Keratinocyte (primary cell): ENCODE results near the gene COX5A. TPM values are rescaled to one million over a fixed set of nuclear protein-coding genes. Genes with fewer than 3 reads are reported as not detected.

Experiments used
- DNase-seq: peaks from one replicate; pipeline ENCODE4 v3.0.0-alpha.2; 2011; ENCODE audit warnings: low read depth, missing footprints, low spot score
- FAIRE-seq: peaks from 2 replicates; lab custom pipeline; 2011; peaks lifted over from hg19 to GRCh38; lab: Jason Lieb, UNC
- H2AFZ ChIP-seq: 2 replicates; pipeline ENCODE4 v1.6.0; 2012; ENCODE audit warnings: low read length, control low read depth, inconsistent platforms; ENCODE audit not compliant: control insufficient read depth
- H3K27ac ChIP-seq: 2 replicates; pipeline ENCODE4 v1.5.1; 2011; ENCODE audit warnings: low read length; ENCODE audit not compliant: control insufficient read depth, insufficient read depth
- H3K27me3 ChIP-seq: 3 replicates; pipeline ENCODE4 v1.6.0; 2011; ENCODE audit warnings: low read length; ENCODE audit not compliant: control insufficient read depth, insufficient read depth; ENCODE audit errors: extremely low read depth
- H3K36me3 ChIP-seq, 2 experiments: 2 replicates in 1 of 2; 3 replicates in 1 of 2; pipeline ENCODE4 v1.5.1; 2011; ENCODE audit warnings: low read length in 2 of 2, mild to moderate bottlenecking in 1 of 2; ENCODE audit not compliant: control insufficient read depth in 2 of 2, insufficient read depth in 2 of 2; ENCODE audit errors: extremely low read depth in 1 of 2
- H3K4me1 ChIP-seq: 3 replicates; pipeline ENCODE4 v1.5.1; 2011; ENCODE audit warnings: low read length; ENCODE audit not compliant: control insufficient read depth, insufficient read depth; ENCODE audit errors: extremely low read depth
- H3K4me2 ChIP-seq: 3 replicates; pipeline ENCODE4 v1.6.0; 2011; ENCODE audit warnings: low read depth, low read length; ENCODE audit not compliant: control insufficient read depth, insufficient read depth; ENCODE audit errors: extremely low read depth
- H3K4me3 ChIP-seq, 3 experiments: fragments of 200-600 bp in 1 of 3; sonication (generic) in 1 of 3; 2 replicates in 2 of 3; 3 replicates in 1 of 3; pipeline ENCODE4 v1.5.1; 2011 to 2016; ENCODE audit warnings: low read length in 3 of 3, mild to moderate bottlenecking in 3 of 3, control low read depth in 2 of 3, inconsistent platforms in 1 of 3, low read depth in 1 of 3, mixed read lengths in 1 of 3, mixed run types in 1 of 3, moderate library complexity in 1 of 3; ENCODE audit not compliant: control insufficient read depth in 2 of 3, insufficient read depth in 2 of 3; ENCODE audit errors: extremely low read depth in 1 of 3
- H3K79me2 ChIP-seq: 2 replicates; pipeline ENCODE4 v1.6.0; 2012; ENCODE audit warnings: low read length; ENCODE audit not compliant: control insufficient read depth, insufficient read depth
- H3K9ac ChIP-seq: 3 replicates; pipeline ENCODE4 v1.6.0; 2011; ENCODE audit warnings: low read length; ENCODE audit not compliant: control insufficient read depth, insufficient read depth; ENCODE audit errors: extremely low read depth
- H3K9me1 ChIP-seq: 3 replicates; pipeline ENCODE4 v1.6.0; 2011; ENCODE audit warnings: low read length; ENCODE audit not compliant: control insufficient read depth, insufficient read depth; ENCODE audit errors: extremely low read depth
- H3K9me3 ChIP-seq: 2 replicates; pipeline ENCODE4 v1.5.1; 2012; ENCODE audit warnings: low read depth, low read length; ENCODE audit not compliant: control insufficient read depth
- H4K20me1 ChIP-seq: 3 replicates; pipeline ENCODE4 v1.6.0; 2011; ENCODE audit warnings: low read length; ENCODE audit not compliant: control insufficient read depth, insufficient read depth; ENCODE audit errors: extremely low read depth
- EZH2 ChIP-seq: IDR thresholded peaks from one replicate; pipeline ENCODE4 v1.6.1; 2012; ENCODE audit warnings: inconsistent platforms, mild to moderate bottlenecking, low read length, moderate library complexity
- dilution Hi-C: fragments of 300-500 bp; cut with MboI; formaldehyde crosslinking; loops from one replicate; pipeline ENCODE4 v1.7.0; 2020; ENCODE audit warnings: low sequenced_read_pairs; ENCODE audit not compliant: extremely low pct_ligation_motif_present
- polyA plus RNA-seq, 5 experiments: library from polyadenylated mRNA; depleted of rRNA in 3 of 5; stranded (reverse) in 3 of 5; stranded (forward) in 1 of 5; unstranded in 1 of 5; fragments of >200 nt; gene quantifications; 1 replicate in 1 of 5; 2 replicates in 3 of 5; 3 replicates in 1 of 5; pipeline versions ENCODE4 v1.2.1 to v1.2.3, GENCODE V29; 2011 to 2012; ENCODE audit warnings: missing spikeins in 2 of 5, low read depth in 1 of 5, low replicate concordance in 1 of 5
- TF ChIP-seq, protein P1 (sequence below), 3 experiments: IDR thresholded peaks in 1 of 3; conservative IDR thresholded peaks in 1 of 3; optimal IDR thresholded peaks in 1 of 3; 2 replicates in 2 of 3; 3 replicates in 1 of 3; pipeline versions ENCODE3 to v1.5.1; 2011; ENCODE audit warnings: low read length in 3 of 3, mild to moderate bottlenecking in 3 of 3, moderate library complexity in 2 of 3, control low read depth in 1 of 3, inconsistent platforms in 1 of 3; ENCODE audit not compliant: insufficient read depth in 2 of 3; ENCODE audit errors: extremely low read depth in 1 of 3

Gene COX5A
- polyA plus RNA-seq, 1 donor (not counting 4 experiments of a cell fraction or from before 2014, with no cell fraction given), result 217 TPM

DNA sequence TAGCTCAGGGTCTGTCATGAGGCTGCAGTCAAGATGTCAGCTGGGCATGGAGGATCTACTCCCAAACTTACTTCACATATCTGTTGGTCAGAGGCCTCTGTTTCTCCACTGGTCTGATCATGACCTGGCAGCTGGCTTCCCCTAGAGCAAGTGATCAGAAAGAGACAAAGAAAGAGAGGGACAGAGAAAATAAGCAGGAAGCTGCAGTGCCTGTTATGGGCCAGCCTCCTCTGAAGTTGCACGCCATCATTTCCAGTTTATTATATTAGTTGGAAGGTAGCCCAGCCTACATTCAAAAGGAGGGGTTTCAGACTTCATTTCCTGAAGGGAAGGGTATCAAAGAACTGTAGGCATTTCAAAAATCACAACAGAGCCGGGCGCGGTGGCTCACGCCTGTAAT is 23.7 kb upstream of the COX5A start:
- TF ChIP-seq EZH2, result no peak
- TF ChIP-seq, protein P1, sequence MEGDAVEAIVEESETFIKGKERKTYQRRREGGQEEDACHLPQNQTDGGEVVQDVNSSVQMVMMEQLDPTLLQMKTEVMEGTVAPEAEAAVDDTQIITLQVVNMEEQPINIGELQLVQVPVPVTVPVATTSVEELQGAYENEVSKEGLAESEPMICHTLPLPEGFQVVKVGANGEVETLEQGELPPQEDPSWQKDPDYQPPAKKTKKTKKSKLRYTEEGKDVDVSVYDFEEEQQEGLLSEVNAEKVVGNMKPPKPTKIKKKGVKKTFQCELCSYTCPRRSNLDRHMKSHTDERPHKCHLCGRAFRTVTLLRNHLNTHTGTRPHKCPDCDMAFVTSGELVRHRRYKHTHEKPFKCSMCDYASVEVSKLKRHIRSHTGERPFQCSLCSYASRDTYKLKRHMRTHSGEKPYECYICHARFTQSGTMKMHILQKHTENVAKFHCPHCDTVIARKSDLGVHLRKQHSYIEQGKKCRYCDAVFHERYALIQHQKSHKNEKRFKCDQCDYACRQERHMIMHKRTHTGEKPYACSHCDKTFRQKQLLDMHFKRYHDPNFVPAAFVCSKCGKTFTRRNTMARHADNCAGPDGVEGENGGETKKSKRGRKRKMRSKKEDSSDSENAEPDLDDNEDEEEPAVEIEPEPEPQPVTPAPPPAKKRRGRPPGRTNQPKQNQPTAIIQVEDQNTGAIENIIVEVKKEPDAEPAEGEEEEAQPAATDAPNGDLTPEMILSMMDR (optimal IDR thresholded peaks at IDR 0.05 in 1 of 3, IDR thresholded peaks at IDR 0.05 in 1 of 3, conservative IDR thresholded peaks at IDR 0.05 in 1 of 3; ENCODE audit: extremely low read depth in 1 of 3, insufficient read depth in 2 of 3, low read length in 3 of 3), result no peak
- Histone ChIP-seq H3K27me3 (peaks cover 32% of the 10 kb centered on the region), H3K4me2 (no peak overlapping the region), H3K36me3 (no peaks in the 10 kb centered on the region), H3K9me1 (no peaks in the 10 kb centered on the region), H3K4me1 (peaks cover 18% of the 10 kb centered on the region), H4K20me1 (no peaks in the 10 kb centered on the region), H2AFZ (no peak overlapping the region), H3K9me3 (no peaks in the 10 kb centered on the region), H3K9ac (no peak overlapping the region), H3K79me2 (no peaks in the 10 kb centered on the region), H3K4me3 (no peak overlapping the region), H3K27ac (no peak overlapping the region)
- FAIRE-seq, result no peak
- dilution Hi-C loops, result no loop called here
- no peak for DNase-seq

DNA sequence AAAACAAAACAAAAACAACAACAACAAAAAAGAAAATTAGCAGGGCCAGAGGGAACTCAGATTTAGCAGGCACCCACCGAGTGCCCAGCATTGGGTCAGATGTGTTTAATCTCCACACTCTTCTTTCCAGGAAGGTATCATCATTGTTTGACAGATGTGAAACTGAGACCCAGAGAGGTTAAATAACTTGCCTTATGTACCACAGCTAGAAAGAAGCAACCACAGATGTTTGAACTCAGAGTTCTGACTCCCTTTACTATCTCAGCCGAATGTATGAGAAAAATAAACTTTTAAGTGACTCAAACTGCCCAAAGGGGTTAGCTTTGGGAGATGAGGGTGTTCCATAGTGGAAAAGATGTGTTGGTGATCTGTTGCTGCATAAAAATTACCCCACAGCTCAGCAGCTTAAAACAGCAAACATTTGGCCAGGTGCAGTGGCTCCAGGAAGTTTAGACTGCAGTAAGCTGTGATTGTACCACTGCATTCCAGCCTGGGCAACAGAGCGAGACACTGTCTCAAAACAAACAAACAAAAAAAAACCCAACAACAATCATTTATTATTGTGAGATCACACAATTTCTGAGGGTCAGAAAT is 23.2 kb upstream of the COX5A start:
- Histone ChIP-seq H3K79me2 (no peaks in the 10 kb centered on the region), H3K4me1 (peaks cover 18% of the 10 kb centered on the region), H3K9me1 (no peaks in the 10 kb centered on the region), H3K27ac (no peak overlapping the region), H3K27me3 (peaks cover 32% of the 10 kb centered on the region), H3K4me2 (no peak overlapping the region), H3K9ac (no peak overlapping the region), H4K20me1 (no peaks in the 10 kb centered on the region), H3K36me3 (no peaks in the 10 kb centered on the region), H3K4me3 (no peak overlapping the region), H2AFZ (no peak overlapping the region), H3K9me3 (no peaks in the 10 kb centered on the region)
- TF ChIP-seq, protein P1 (optimal IDR thresholded peaks at IDR 0.05 in 1 of 3, IDR thresholded peaks at IDR 0.05 in 1 of 3, conservative IDR thresholded peaks at IDR 0.05 in 1 of 3; ENCODE audit: extremely low read depth in 1 of 3, insufficient read depth in 2 of 3, low read length in 3 of 3), result no peak
- no peak for TF ChIP-seq EZH2
- DNase-seq (no peak), FAIRE-seq (no peak)
- dilution Hi-C loops, result no loop called here
